K562 (cell line): ENCODE results near the gene LRRC8C. TPM values are rescaled to one million over a fixed set of nuclear protein-coding genes. Genes with fewer than 3 reads are reported as not detected.

Experiments
- ATAC-seq: fragments of 200-7000 bp; cut with Tn5 transposase; 3 replicates; pipeline ENCODE4 v1.9.1; 2020; ENCODE audit warnings: moderate library complexity
- BruUV-seq: library from RNA; stranded (reverse); fragments of 400-500 nt; replicated peaks from 2 replicates; lab custom pipeline; 2021; lab: Mats Ljungman, UMichigan
- CTCF ChIA-PET: fragments of 300-600 bp; formaldehyde crosslinking; extraction: SDS; loops from one replicate; lab custom pipeline; 2021; ENCODE audit warnings: low intra/inter-chr PET ratio; lab: Yijun Ruan, JAX
- POLR2A ChIA-PET: fragments of 300-600, 350-650 bp; sonication (Branson Sonifier 250); formaldehyde crosslinking; extraction: SDS; loops from one replicate; lab custom pipeline; 2021; ENCODE audit warnings: antibody characterized with exemption, inconsistent platforms; lab: Yijun Ruan, JAX
- DNase-seq, 4 experiments: peaks; one replicate each; pipeline versions ENCODE4 v3.0.0 to v3.0.0-alpha.2; 2011 to 2018; ENCODE audit warnings: low spot score in 3 of 4, mixed read lengths in 3 of 4; ENCODE audit errors: extremely low read depth in 1 of 4
- FAIRE-seq: peaks from 2 replicates; lab custom pipeline; 2011; peaks lifted over from hg19 to GRCh38; lab: Jason Lieb, UNC
- H2AFZ ChIP-seq: 2 replicates; pipeline ENCODE4 v1.6.0; 2011; ENCODE audit warnings: low read depth, low read length, control low read depth, inconsistent platforms
- H3K27ac ChIP-seq: fragments of 200-600 bp; 3 replicates; pipeline ENCODE4 v1.8.0; 2011; ENCODE audit warnings: low read depth, mild to moderate bottlenecking, control low read depth, inconsistent platforms, low read length, moderate library complexity, mixed read lengths; ENCODE audit errors: extremely low read depth
- H3K27me3 ChIP-seq, 2 experiments: fragments of 300-600 bp in 1 of 2; 2 replicates in 1 of 2; 3 replicates in 1 of 2; pipeline versions ENCODE4 v1.6.0 to v1.8.0; 2011; ENCODE audit warnings: inconsistent platforms in 2 of 2, low read length in 2 of 2, mild to moderate bottlenecking in 1 of 2, mixed read lengths in 1 of 2, moderate library complexity in 1 of 2; ENCODE audit not compliant: control insufficient read depth in 2 of 2, insufficient read depth in 2 of 2
- H3K36me3 ChIP-seq: fragments of 300-600 bp; 3 replicates; pipeline ENCODE4 v1.8.0; 2011; ENCODE audit warnings: mild to moderate bottlenecking, low read length, inconsistent platforms; ENCODE audit not compliant: control insufficient read depth, insufficient read depth
- H3K4me1 ChIP-seq, 2 experiments: fragments of 200-600 bp in 1 of 2; replicated peaks in 1 of 2; 2 replicates in 1 of 2; 3 replicates in 1 of 2; pipeline versions ENCODE4 v1.5.1 to v1.8.0; 2011; ENCODE audit warnings: inconsistent platforms in 2 of 2, low read length in 2 of 2, mild to moderate bottlenecking in 1 of 2, mixed read lengths in 1 of 2, moderate library complexity in 1 of 2; ENCODE audit not compliant: control insufficient read depth in 2 of 2, insufficient read depth in 2 of 2
- H3K4me2 ChIP-seq: 2 replicates; pipeline ENCODE4 v1.6.1; 2011; ENCODE audit warnings: low read length, control low read depth, inconsistent platforms, mixed read lengths; ENCODE audit not compliant: insufficient read depth
- H3K4me3 ChIP-seq: fragments of 200-600 bp; sonication (generic), shearing (Covaris generic); 2 replicates; pipeline ENCODE4 v1.5.1; 2016; ENCODE audit warnings: control low read depth, inconsistent platforms
- H3K79me2 ChIP-seq: fragments of 200-600 bp; 3 replicates; pipeline ENCODE4 v1.8.0; 2011; ENCODE audit warnings: low read length, inconsistent platforms; ENCODE audit not compliant: control insufficient read depth, insufficient read depth
- H3K9ac ChIP-seq, 2 experiments: 2 replicates each; pipeline versions ENCODE4 v1.6.0 to v1.6.1; 2011; ENCODE audit warnings: low read depth in 2 of 2, low read length in 2 of 2, control low read depth in 1 of 2, inconsistent platforms in 1 of 2, mild to moderate bottlenecking in 1 of 2, mixed read lengths in 1 of 2; ENCODE audit not compliant: insufficient read depth in 1 of 2
- H3K9me1 ChIP-seq: one replicate; pipeline ENCODE4 v1.6.0; 2011; ENCODE audit warnings: inconsistent platforms, mild to moderate bottlenecking, low read length, moderate library complexity; ENCODE audit not compliant: control insufficient read depth, insufficient read depth
- H3K9me3 ChIP-seq: replicated peaks from 2 replicates; pipeline ENCODE4 v1.5.1; 2011; ENCODE audit warnings: low read depth, low read length, inconsistent platforms; ENCODE audit not compliant: control insufficient read depth, insufficient read depth
- H4K20me1 ChIP-seq: replicated peaks from 2 replicates; pipeline ENCODE4 v1.6.1; 2011; ENCODE audit warnings: low read length, inconsistent platforms, mixed read lengths; ENCODE audit not compliant: control insufficient read depth, insufficient read depth
- FUS ChIP-seq: fragments of 200-400 bp; formaldehyde crosslinking; optimal IDR thresholded peaks from 2 replicates; pipeline ENCODE3; 2017; ENCODE audit warnings: low read depth, low read length
- MYNN ChIP-seq, 2 experiments: sonication (generic); formaldehyde crosslinking in 1 of 2; IDR thresholded peaks; 2 replicates each; pipeline versions ENCODE4 v1.5.0 to v1.6.1; 2016 to 2020; ENCODE audit warnings: antibody characterized with exemption in 1 of 2, missing genetic modification reagents in 1 of 2
- RAD51 ChIP-seq: fragments of 450-650 bp; IDR thresholded peaks from 2 replicates; pipeline ENCODE4 v1.7.1; 2016; ENCODE audit warnings: low read depth, mild to moderate bottlenecking, borderline replicate concordance
- RBM17 ChIP-seq: fragments of 200-400 bp; formaldehyde crosslinking; IDR thresholded peaks from 2 replicates; pipeline ENCODE4 v1.6.1; 2017; ENCODE audit warnings: low read depth, mild to moderate bottlenecking, low read length, borderline replicate concordance
- TFAM ChIP-seq: fragments of 250-450 bp; sonication (Bioruptor Pico); conservative IDR thresholded peaks from 2 replicates; pipeline ENCODE4 v1.5.0; 2021; ENCODE audit warnings: mild to moderate bottlenecking, moderate library complexity
- ZNF316 ChIP-seq: fragments of 450-650 bp; IDR thresholded peaks from 2 replicates; pipeline ENCODE4 v1.6.1; 2016
- whole genome bisulfite sequencing: fragments of 100-300 bp; shearing (Covaris generic); methylation state at CpG from one replicate; pipeline ENCODE4 v1.1.6; 2016; ENCODE audit warnings: low coverage, mixed read lengths; ENCODE audit not compliant: insufficient coverage; ENCODE audit errors: missing lambda C conversion rate; 5-methylcytosine and 5-hydroxymethylcytosine counted together
- in situ Hi-C: fragments of 300-500 bp; cut with MboI; formaldehyde crosslinking; loops from 4 replicates; pipeline ENCODE4 v1.15.0; 2018; ENCODE audit warnings: inconsistent platforms, mixed read lengths
- intact Hi-C: fragments of 100-400 bp; cut with micrococcal nuclease; formaldehyde crosslinking; loops from 2 replicates; pipeline ENCODE4 v1.14.2; 2022
- polyA plus RNA-seq, 8 experiments: library from polyadenylated mRNA; depleted of rRNA in 4 of 8; stranded (reverse) in 5 of 8; unstranded in 3 of 8; fragments of >200 nt; fragmentation: Nextera tagmentation in 2 of 8; fragmentation: Illumina TruSeq in 1 of 8; extraction: Ambion mirVana in 2 of 8; extraction: Trizol in 1 of 8; gene quantifications; 2 replicates each; pipeline versions ENCODE4 v1.2.1 to v1.2.3, GENCODE V29; 2011 to 2014; ENCODE audit warnings: inconsistent platforms in 1 of 8, missing spikeins in 1 of 8
- total RNA-seq, 7 experiments: library from RNA; depleted of rRNA in 6 of 7; stranded (reverse); fragments of >200 nt in 6 of 7; fragmentation: Illumina TruSeq in 2 of 7; extraction: Trizol in 2 of 7; gene quantifications; 2 replicates each; pipeline versions ENCODE4 v1.2.1 to v1.2.3, GENCODE V29; 2011 to 2021; ENCODE audit warnings: low replicate concordance in 1 of 7
- TF ChIP-seq, protein P1 (sequence below), 2 experiments: fragments of 450-650 bp; IDR thresholded peaks; 2 replicates each; pipeline ENCODE4 v1.6.1; 2018; ENCODE audit warnings: mild to moderate bottlenecking in 2 of 2, low read depth in 1 of 2; ENCODE audit not compliant: partially characterized antibody in 2 of 2

LRRC8C gene
- total and polyA plus RNA-seq, 9 of the 15 experiments (the other 6 are each of a cell fraction or from before 2014, with no cell fraction given) = 1.00 to 12.5 (median 4.5) TPM

DNA sequence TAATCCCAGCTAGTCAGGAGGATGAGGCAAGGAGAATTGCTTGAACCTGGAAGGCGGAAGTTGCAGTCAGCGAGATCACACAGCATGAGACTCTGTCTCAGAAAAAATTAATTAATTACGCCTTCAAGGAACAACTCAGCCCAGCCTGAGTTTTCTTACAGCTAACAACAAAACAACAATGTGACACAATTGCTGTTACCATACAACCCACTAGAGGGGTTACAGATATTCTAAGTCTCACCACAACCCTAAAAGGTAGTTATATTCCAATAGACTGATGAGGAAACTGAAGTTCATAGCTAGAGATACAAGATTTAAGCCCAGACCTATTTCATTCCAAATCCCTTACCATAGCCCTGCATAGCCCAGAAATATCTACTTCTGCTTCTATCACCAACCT is 2.9 kb upstream of the LRRC8C start:
- WGBS = 100% methylated on average over 3 of the region's 3 CpGs
- Histone ChIP-seq H3K9ac (no peak overlapping the region), H4K20me1 (no peaks in the 10 kb centered on the region), H3K79me2 (peaks cover 16% of the 10 kb centered on the region), H3K4me1 (peaks cover 13 to 20% of the 10 kb centered on the region in 2 experiments), H3K4me3 (no peak overlapping the region), H3K9me3 (no peaks in the 10 kb centered on the region), H3K36me3 (no peaks in the 10 kb centered on the region), H3K27ac (no peak overlapping the region), H2AFZ (no peak overlapping the region), H3K4me2 (no peak overlapping the region), H3K27me3 (no peaks in the 10 kb centered on the region), H3K9me1 (no peaks in the 10 kb centered on the region)
- ChIA-PET POLR2A (interaction anchor here (0.5 to 0.8 kb wide), 2 partner anchors 19 to 373 kb away, joined by 3 to 4 read pairs; no protein-coding TSS in a partner anchor), CTCF (no interaction called here)
- intact Hi-C loops = loop anchor here (5.0 kb wide), 1 partner anchor 357 kb away; no protein-coding TSS in a partner anchor
- TF ChIP-seq MYNN (IDR thresholded peaks at IDR 0.05) (no peak), MYNN (CRISPR knock-in tag; IDR thresholded peaks at IDR 0.05) (no peak), ZNF316 (no peak), FUS (no peak), TFAM (CRISPR knock-in tag) (no peak), RBM17 (no peak), RAD51 (no peak)
- TF ChIP-seq, protein P1, sequence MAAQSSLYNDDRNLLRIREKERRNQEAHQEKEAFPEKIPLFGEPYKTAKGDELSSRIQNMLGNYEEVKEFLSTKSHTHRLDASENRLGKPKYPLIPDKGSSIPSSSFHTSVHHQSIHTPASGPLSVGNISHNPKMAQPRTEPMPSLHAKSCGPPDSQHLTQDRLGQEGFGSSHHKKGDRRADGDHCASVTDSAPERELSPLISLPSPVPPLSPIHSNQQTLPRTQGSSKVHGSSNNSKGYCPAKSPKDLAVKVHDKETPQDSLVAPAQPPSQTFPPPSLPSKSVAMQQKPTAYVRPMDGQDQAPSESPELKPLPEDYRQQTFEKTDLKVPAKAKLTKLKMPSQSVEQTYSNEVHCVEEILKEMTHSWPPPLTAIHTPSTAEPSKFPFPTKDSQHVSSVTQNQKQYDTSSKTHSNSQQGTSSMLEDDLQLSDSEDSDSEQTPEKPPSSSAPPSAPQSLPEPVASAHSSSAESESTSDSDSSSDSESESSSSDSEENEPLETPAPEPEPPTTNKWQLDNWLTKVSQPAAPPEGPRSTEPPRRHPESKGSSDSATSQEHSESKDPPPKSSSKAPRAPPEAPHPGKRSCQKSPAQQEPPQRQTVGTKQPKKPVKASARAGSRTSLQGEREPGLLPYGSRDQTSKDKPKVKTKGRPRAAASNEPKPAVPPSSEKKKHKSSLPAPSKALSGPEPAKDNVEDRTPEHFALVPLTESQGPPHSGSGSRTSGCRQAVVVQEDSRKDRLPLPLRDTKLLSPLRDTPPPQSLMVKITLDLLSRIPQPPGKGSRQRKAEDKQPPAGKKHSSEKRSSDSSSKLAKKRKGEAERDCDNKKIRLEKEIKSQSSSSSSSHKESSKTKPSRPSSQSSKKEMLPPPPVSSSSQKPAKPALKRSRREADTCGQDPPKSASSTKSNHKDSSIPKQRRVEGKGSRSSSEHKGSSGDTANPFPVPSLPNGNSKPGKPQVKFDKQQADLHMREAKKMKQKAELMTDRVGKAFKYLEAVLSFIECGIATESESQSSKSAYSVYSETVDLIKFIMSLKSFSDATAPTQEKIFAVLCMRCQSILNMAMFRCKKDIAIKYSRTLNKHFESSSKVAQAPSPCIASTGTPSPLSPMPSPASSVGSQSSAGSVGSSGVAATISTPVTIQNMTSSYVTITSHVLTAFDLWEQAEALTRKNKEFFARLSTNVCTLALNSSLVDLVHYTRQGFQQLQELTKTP (IDR thresholded peaks at IDR 0.05; ENCODE audit: low read depth in 1 of 2, partially characterized antibody in 2 of 2) = no peak
- no TSS peak for BruUV-seq
- FAIRE-seq (no peak), ATAC-seq (no peak), DNase-seq (no peak)
- in situ Hi-C loops = loop anchor here (5.0 kb wide), 3 partner anchors 72 to 362 kb away; no protein-coding TSS in a partner anchor
